IMR-90 (cell line): ENCODE measurements around the gene WNT2B. TPM values are rescaled to one million over a fixed set of nuclear protein-coding genes. Genes with fewer than 3 reads are reported as not detected.

ENCODE experiments used
- ATAC-seq: fragments of 200-7000 bp; cut with Tn5 transposase; 2 replicates; pipeline ENCODE4 v1.9.1; 2020; ENCODE audit warnings: low read depth, mild to moderate bottlenecking, moderate library complexity
- BruUV-seq: library from RNA; stranded (reverse); fragments of 400-500 nt; replicated peaks from 2 replicates; lab custom pipeline; 2021; lab: Mats Ljungman, UMichigan
- CTCF ChIA-PET: fragments of 300-600 bp; formaldehyde crosslinking; extraction: SDS; loops from one replicate; lab custom pipeline; 2021; ENCODE audit warnings: antibody characterized with exemption; lab: Yijun Ruan, JAX
- POLR2A ChIA-PET: fragments of 300-600 bp; sonication (Branson Sonifier 250); formaldehyde crosslinking; loops from one replicate; lab custom pipeline; 2022; ENCODE audit warnings: antibody characterized with exemption; ENCODE audit not compliant: unreplicated experiment; lab: Charles Lee
- DNase-seq: peaks from one replicate; pipeline ENCODE4 v3.0.0; 2013
- H2AFZ ChIP-seq: replicated peaks from 2 replicates; pipeline ENCODE3; 2013; ENCODE audit warnings: low read length, mild to moderate bottlenecking; ENCODE audit not compliant: poor library complexity
- H2AK5ac ChIP-seq: 2 replicates; pipeline ENCODE4 v1.6.1; 2013; ENCODE audit warnings: low read depth, low read length, inconsistent platforms
- H2AK9ac ChIP-seq: replicated peaks from 2 replicates; pipeline ENCODE3; 2013; ENCODE audit warnings: mild to moderate bottlenecking, low read depth, low read length, moderate library complexity; ENCODE audit not compliant: poor library complexity
- H2BK120ac ChIP-seq: 2 replicates; pipeline ENCODE4 v1.6.1; 2013; ENCODE audit warnings: low read depth, low read length, inconsistent platforms
- H2BK15ac ChIP-seq: 3 replicates; pipeline ENCODE4 v1.6.1; 2013; ENCODE audit warnings: low read depth, low read length, inconsistent platforms
- H2BK20ac ChIP-seq: 2 replicates; pipeline ENCODE4 v1.6.1; 2013; ENCODE audit warnings: low read depth, mild to moderate bottlenecking, inconsistent platforms, low read length, moderate library complexity
- H2BK5ac ChIP-seq: 2 replicates; pipeline ENCODE4 v1.6.1; 2013; ENCODE audit warnings: mild to moderate bottlenecking, low read depth, low read length, inconsistent platforms; ENCODE audit not compliant: poor library complexity, severe bottlenecking
- H3K14ac ChIP-seq: replicated peaks from 2 replicates; pipeline ENCODE4 v1.6.1; 2013; ENCODE audit warnings: low read depth, low read length, inconsistent platforms
- H3K18ac ChIP-seq: 2 replicates; pipeline ENCODE4 v1.6.1; 2013; ENCODE audit warnings: low read depth, low read length, control low read depth
- H3K23ac ChIP-seq: 2 replicates; pipeline ENCODE4 v1.6.1; 2013; ENCODE audit warnings: low read depth, low read length, inconsistent platforms
- H3K27ac ChIP-seq: 2 replicates; pipeline ENCODE4 v1.5.1; 2013; ENCODE audit warnings: mild to moderate bottlenecking, control low read depth, low read length; ENCODE audit not compliant: insufficient read depth
- H3K27me3 ChIP-seq: 2 replicates; pipeline ENCODE4 v1.6.1; 2013; ENCODE audit warnings: low read length; ENCODE audit not compliant: control insufficient read depth, insufficient read depth
- H3K36me3 ChIP-seq: 2 replicates; pipeline ENCODE4 v1.6.1; 2013; ENCODE audit warnings: low read length, mixed read lengths; ENCODE audit not compliant: control insufficient read depth, insufficient read depth
- H3K4ac ChIP-seq: 2 replicates; pipeline ENCODE4 v1.6.1; 2013; ENCODE audit warnings: low read depth, low read length, inconsistent platforms
- H3K4me1 ChIP-seq: 2 replicates; pipeline ENCODE4 v1.6.1; 2013; ENCODE audit warnings: low read length, mixed read lengths; ENCODE audit not compliant: control insufficient read depth, insufficient read depth
- H3K4me2 ChIP-seq: 2 replicates; pipeline ENCODE4 v1.6.1; 2013; ENCODE audit warnings: low read depth, mild to moderate bottlenecking, control low read depth, low read length, moderate library complexity
- H3K4me3 ChIP-seq: 2 replicates; pipeline ENCODE4 v1.5.1; 2013; ENCODE audit warnings: low read depth, mild to moderate bottlenecking, control low read depth, low read length, moderate library complexity; ENCODE audit not compliant: insufficient read depth
- H3K56ac ChIP-seq: 2 replicates; pipeline ENCODE4 v1.6.1; 2013; ENCODE audit warnings: low read length, inconsistent platforms; ENCODE audit not compliant: insufficient read depth; ENCODE audit errors: extremely low read depth
- H3K79me1 ChIP-seq, 2 experiments: 2 replicates each; pipeline ENCODE4 v1.6.1; 2013; ENCODE audit warnings: low read length in 2 of 2, inconsistent platforms in 1 of 2, low read depth in 1 of 2
- H3K9ac ChIP-seq: 2 replicates; pipeline ENCODE4 v1.6.1; 2013; ENCODE audit warnings: low read depth, low read length, control low read depth
- H3K9me1 ChIP-seq: 2 replicates; pipeline ENCODE4 v1.6.1; 2013; ENCODE audit warnings: low read length, inconsistent platforms; ENCODE audit not compliant: insufficient read depth
- H3K9me3 ChIP-seq: 2 replicates; pipeline ENCODE4 v1.6.1; 2013; ENCODE audit warnings: low read length; ENCODE audit not compliant: control insufficient read depth, insufficient read depth
- H4K20me1 ChIP-seq: 2 replicates; pipeline ENCODE4 v1.6.1; 2013; ENCODE audit warnings: low read length, inconsistent platforms; ENCODE audit not compliant: insufficient read depth
- H4K5ac ChIP-seq: 2 replicates; pipeline ENCODE4 v1.6.1; 2013; ENCODE audit warnings: mild to moderate bottlenecking, low read depth, low read length, control low read depth
- H4K8ac ChIP-seq, 2 experiments: 2 replicates each; pipeline ENCODE4 v1.6.1; 2013; ENCODE audit warnings: low read depth in 2 of 2, low read length in 2 of 2, control low read depth in 1 of 2, inconsistent platforms in 1 of 2
- H4K91ac ChIP-seq: 2 replicates; pipeline ENCODE4 v1.6.1; 2013; ENCODE audit warnings: low read depth, low read length, inconsistent platforms; ENCODE audit not compliant: insufficient read depth
- BHLHE40 ChIP-seq: fragments of 150-350 bp; IDR thresholded peaks from 2 replicates; pipeline ENCODE4 v1.6.1; 2016; ENCODE audit warnings: mild to moderate bottlenecking, low read depth, low read length
- CEBPB ChIP-seq: IDR thresholded peaks from 2 replicates; pipeline ENCODE4 v1.6.1; 2012; ENCODE audit warnings: low read depth, low read length, improper control_type of control experiment
- CTCF ChIP-seq: conservative IDR thresholded peaks from 2 replicates; pipeline ENCODE4 v1.5.1; 2012; ENCODE audit warnings: mild to moderate bottlenecking, low read depth, low read length, improper control_type of control experiment
- ELK1 ChIP-seq: fragments of 150-350 bp; IDR thresholded peaks from 2 replicates; pipeline ENCODE4 v1.6.1; 2016; ENCODE audit warnings: low read depth, mild to moderate bottlenecking, low read length, moderate library complexity, borderline replicate concordance
- FOS ChIP-seq: fragments of 150-350 bp; IDR thresholded peaks from 2 replicates; pipeline ENCODE4 v1.6.1; 2016; ENCODE audit warnings: low read depth, low read length
- MAFK ChIP-seq: IDR thresholded peaks from 2 replicates; pipeline ENCODE4 v1.6.1; 2012; ENCODE audit warnings: low read depth, low read length, improper control_type of control experiment
- MAZ ChIP-seq: IDR thresholded peaks from 2 replicates; pipeline ENCODE4 v1.6.1; 2012; ENCODE audit warnings: low read depth, mild to moderate bottlenecking, low read length, improper control_type of control experiment, moderate library complexity, borderline replicate concordance
- MXI1 ChIP-seq: IDR thresholded peaks from 2 replicates; pipeline ENCODE4 v1.6.1; 2012; ENCODE audit warnings: low read depth, mild to moderate bottlenecking, low read length, moderate library complexity, borderline replicate concordance
- NFE2L2 ChIP-seq: fragments of 150-350 bp; IDR thresholded peaks from 2 replicates; pipeline ENCODE4 v1.6.1; 2016; ENCODE audit warnings: low read depth, mild to moderate bottlenecking, low read length
- POLR2A ChIP-seq: IDR thresholded peaks from 2 replicates; pipeline ENCODE4 v1.6.1; 2012; ENCODE audit warnings: mild to moderate bottlenecking, low read depth, low read length
- RCOR1 ChIP-seq: IDR thresholded peaks from 2 replicates; pipeline ENCODE4 v1.6.1; 2012; ENCODE audit warnings: mild to moderate bottlenecking, low read length, improper control_type of control experiment; ENCODE audit not compliant: insufficient replicate concordance
- RFX5 ChIP-seq: IDR thresholded peaks from 2 replicates; pipeline ENCODE4 v1.8.0; 2012; ENCODE audit warnings: low read depth, mild to moderate bottlenecking, low read length, moderate library complexity
- SMC3 ChIP-seq: fragments of 150-350 bp; IDR thresholded peaks from 2 replicates; pipeline ENCODE4 v1.6.1; 2016; ENCODE audit warnings: low read depth, mild to moderate bottlenecking, antibody characterized with exemption, low read length, moderate library complexity
- USF2 ChIP-seq: fragments of 150-350 bp; IDR thresholded peaks from 2 replicates; pipeline ENCODE4 v1.6.1; 2017; ENCODE audit warnings: mild to moderate bottlenecking, antibody characterized with exemption, low read length, low read depth
- WGBS, 2 experiments: methylation state at CpG; one replicate each; pipeline versions ENCODE4 v1.1.5 to v1.1.7; 2013; ENCODE audit warnings: missing lambda C conversion rate in 2 of 2; ENCODE audit not compliant: insufficient read length in 1 of 2; ENCODE audit errors: extremely low coverage in 2 of 2; 5-methylcytosine and 5-hydroxymethylcytosine counted together
- dilution Hi-C: fragments of 300-500 bp; cut with HindIII; formaldehyde crosslinking; loops from one replicate; pipeline ENCODE4 v1.14.3; 2018; ENCODE audit warnings: low sequenced_read_pairs; ENCODE audit not compliant: unreplicated experiment
- in situ Hi-C: fragments of 300-500 bp; cut with MboI; formaldehyde crosslinking; loops from 3 replicates; pipeline ENCODE4 v1.14.3; 2019; ENCODE audit warnings: low sequenced_read_pairs, inconsistent platforms, mixed read lengths
- intact Hi-C: fragments of 100-400 bp; cut with micrococcal nuclease; formaldehyde crosslinking; loops from 2 replicates; pipeline ENCODE4 v1.10.0; 2022
- polyA plus RNA-seq, 3 experiments: library from polyadenylated mRNA; depleted of rRNA; stranded (reverse); fragments of >200 nt; gene quantifications; 2 replicates each; pipeline ENCODE4 v1.2.3, GENCODE V29; 2012; ENCODE audit warnings: low replicate concordance in 1 of 3
- total RNA-seq: library from RNA; depleted of rRNA; stranded (reverse); fragments of >200 nt; gene quantifications from 2 replicates; pipeline ENCODE4 v1.2.3, GENCODE V29; 2012

Gene WNT2B
- total and polyA plus RNA-seq, 2 of the 4 experiments (the other 2 are of a cell fraction), result 0.50 to 0.54 TPM

GRCh38 chr1:112518186-112518585 lies 9.4 kb downstream of the WNT2B start:
- dilution Hi-C loops, result no loop called here

More at GRCh38 chr1:112518186-112518585, 9.4 kb downstream of the WNT2B start:
- in situ Hi-C loops (no loop called here), intact Hi-C loops (loop anchor here (5.0 kb wide), 1 partner anchor 189 kb away; the partner anchor contains the start of gene RHOC)
- Histone ChIP-seq H4K5ac (no peak overlapping the region), H2AK9ac (no peak overlapping the region), H4K20me1 (peaks cover 23% of the 10 kb centered on the region), H2BK15ac (no peak overlapping the region), H3K23ac (no peak overlapping the region), H3K36me3 (peaks cover 5% of the 10 kb centered on the region; the same call in 1 of the 2 replicates), H3K9ac (no peak overlapping the region), H2BK5ac (no peak overlapping the region), H4K8ac (no peak overlapping the region), H2BK120ac (no peak overlapping the region), H3K4ac (no peak overlapping the region), H3K56ac (no peak overlapping the region), H3K18ac (no peak overlapping the region), H3K4me2 (no peak overlapping the region), H2AK5ac (no peak overlapping the region), H3K79me1 (no peaks in the 10 kb centered on the region; a peak in 1 of 4 replicates), H2AFZ (no peak overlapping the region), H3K4me3 (no peak overlapping the region), H3K4me1 (peaks cover 32% of the 10 kb centered on the region), H3K9me1 (peaks cover 26% of the 10 kb centered on the region), H3K27me3 (peaks cover 5% of the 10 kb centered on the region), H2BK20ac (no peak overlapping the region), H3K9me3 (no peaks in the 10 kb centered on the region), H3K27ac (no peak overlapping the region), H3K14ac (no peak overlapping the region), H4K91ac (no peak overlapping the region)
- BruUV-seq, result no TSS peak
- no peak for ATAC-seq
- TF ChIP-seq MXI1, result no peak
- no peak for TF ChIP-seq ELK1
- no peak for TF ChIP-seq USF2
- TF ChIP-seq RFX5, result no peak
- TF ChIP-seq NFE2L2, result no peak
- TF ChIP-seq POLR2A, result no peak
- no peak for TF ChIP-seq CEBPB
- TF ChIP-seq CTCF, result no peak
- TF ChIP-seq SMC3, result no peak
- no peak for TF ChIP-seq MAZ
- no peak for TF ChIP-seq BHLHE40
- no peak for TF ChIP-seq RCOR1
- TF ChIP-seq FOS, result no peak
- no peak for TF ChIP-seq MAFK
- WGBS, 2 experiments, result no CpG with 5 or more reads among the region's 2 CpGs
- CTCF ChIA-PET, result no interaction called here
- POLR2A ChIA-PET, result no interaction called here
- DNase-seq, result no peak
